GM21786 (cell line): Measurements from ENCODE around the gene CDKL4.
"Not testable (repeated sequence)": the region's sequence is repeated elsewhere in the genome, so short reads cannot be mapped to it uniquely, and the experiment has no call there.

ENCODE experiments used
- ATAC-seq: cut with Tn5 transposase; IDR thresholded peaks from one replicate; pipeline ENCODE4 v1.9.1; 2021; ENCODE audit not compliant: unreplicated experiment

Gene CDKL4

DNA sequence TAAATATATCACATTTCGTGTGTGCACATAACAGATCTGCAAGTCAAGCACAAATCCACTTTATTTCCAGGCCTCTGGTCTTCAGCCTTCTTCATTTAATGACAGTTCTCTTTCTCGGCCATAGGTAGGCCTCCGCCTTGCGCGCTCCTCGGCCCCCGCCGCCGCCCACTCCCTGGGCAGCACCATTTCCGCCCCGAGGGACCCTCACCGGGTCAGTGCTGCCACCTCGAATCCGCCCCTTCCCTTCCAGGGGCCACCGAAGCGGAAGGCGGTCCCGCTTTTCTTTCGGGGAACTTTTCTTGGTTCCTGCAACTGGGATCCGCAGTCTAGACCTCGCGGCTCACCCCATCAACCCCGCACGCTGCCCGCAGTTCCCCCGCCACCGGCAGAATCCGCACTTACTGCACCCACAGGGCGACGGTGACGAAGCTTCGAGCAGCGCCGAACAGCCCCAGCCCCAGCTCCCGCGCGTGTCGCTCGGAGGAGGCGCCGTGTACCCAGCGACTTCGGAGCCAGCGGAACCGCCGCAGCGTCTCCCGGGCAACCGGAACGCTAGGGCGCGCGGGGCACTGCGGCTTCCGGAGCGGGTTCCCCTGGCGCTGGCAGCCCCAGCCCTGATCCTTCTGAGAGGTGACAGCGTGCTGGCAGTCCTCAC is at the start of gene CDKL4:
CDKL4 (minus strand) TSS at position 502 of the 655 bp plus-strand sequence.
- no peak for ATAC-seq

DNA sequence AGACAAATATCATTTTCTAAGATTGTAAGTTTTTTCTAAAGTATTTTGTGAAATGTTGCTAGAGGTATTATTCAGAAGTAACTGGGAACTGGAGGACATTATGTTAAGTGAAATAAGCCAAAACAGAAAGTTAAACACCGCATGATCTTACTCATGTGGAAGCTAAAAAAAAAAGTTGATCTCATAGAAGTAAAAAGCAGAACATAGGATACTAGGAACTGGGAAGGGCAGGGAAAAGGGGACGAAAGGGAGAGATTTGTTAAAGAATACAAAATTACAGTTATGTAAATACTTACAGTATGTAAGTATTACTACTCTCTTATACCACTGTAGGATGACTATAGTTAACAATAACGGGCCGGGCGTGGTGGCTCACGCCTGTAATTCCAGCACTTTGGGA is 46.7 kb upstream of the CDKL4 start:
- ATAC-seq: no peak

DNA sequence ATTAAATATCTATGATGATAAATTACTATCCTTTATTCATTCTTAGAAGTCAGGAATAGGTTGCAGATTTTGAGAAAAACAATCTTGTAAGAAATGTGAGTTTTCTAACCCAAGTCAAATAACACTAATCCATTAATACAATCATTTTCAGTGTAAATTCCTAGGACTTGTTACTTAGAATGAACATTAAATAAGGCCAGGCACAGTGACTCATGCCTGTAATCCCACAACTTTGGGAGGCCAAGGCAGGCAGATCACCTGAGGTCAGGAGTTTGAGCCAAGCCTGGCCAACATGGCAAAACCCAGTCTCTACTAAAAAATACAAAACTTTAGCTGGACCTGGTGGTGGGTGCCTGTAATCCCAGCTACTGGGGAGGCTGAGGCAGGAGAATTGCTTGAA is 45.8 kb upstream of the CDKL4 start:
- no peak for ATAC-seq

DNA sequence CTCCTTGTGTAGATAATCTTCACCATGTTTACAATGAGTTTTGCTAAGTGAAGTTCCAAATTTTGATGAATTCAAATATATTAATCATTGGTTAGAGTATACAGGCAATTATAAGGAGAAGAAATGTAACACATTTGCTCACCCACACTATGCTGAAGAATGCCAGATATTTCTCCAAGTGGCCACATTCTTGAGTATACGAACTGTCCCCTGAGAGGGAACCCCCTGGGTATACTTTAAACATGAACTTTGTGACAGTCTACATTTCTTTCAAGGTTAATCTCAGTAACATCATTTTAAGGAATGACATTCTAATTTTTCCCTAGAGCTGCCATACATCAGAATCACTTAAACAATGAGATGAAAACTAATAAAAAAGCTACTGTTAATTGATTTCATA is 39.8 kb upstream of the CDKL4 start:
- ATAC-seq: no peak

DNA sequence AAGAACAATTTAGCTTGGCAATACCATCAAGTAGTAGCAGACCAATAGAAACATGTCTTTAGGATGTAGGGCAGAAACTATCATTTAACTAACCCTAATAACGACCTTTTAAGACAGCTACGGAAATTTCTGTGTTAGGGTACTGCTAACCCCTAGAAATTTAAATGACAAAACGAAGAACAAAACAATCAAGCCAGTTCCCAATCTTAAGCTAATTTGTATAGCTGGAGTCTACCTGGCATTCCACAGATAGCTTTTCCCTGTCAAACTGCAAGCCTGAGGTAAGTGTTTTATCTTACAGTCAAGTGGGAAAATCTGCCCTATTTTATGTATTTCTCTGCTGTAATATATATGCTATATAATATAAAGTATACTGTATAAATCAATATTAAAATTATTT is 37.6 kb upstream of the CDKL4 start:
- ATAC-seq: no peak

DNA sequence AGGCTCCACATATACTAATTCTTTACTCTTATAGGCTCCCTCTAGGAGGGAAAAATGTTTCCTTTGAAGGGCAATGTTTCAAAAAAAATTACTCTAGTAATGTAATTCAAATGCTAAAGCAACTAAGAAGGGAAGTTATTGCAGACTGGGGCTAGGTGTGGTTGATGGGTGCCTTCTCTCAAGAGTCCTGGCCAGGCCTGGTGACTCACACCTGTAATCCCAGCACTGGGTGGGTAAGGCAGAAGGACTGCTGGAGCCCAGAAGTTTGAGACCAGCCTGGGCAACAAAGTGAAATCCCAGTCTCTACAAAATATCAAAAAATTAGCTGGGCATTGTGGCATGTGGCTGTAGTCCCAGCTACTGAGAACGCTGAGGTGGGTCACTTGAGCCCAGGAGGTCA is 31.2 kb upstream of the CDKL4 start:
- no peak for ATAC-seq

DNA sequence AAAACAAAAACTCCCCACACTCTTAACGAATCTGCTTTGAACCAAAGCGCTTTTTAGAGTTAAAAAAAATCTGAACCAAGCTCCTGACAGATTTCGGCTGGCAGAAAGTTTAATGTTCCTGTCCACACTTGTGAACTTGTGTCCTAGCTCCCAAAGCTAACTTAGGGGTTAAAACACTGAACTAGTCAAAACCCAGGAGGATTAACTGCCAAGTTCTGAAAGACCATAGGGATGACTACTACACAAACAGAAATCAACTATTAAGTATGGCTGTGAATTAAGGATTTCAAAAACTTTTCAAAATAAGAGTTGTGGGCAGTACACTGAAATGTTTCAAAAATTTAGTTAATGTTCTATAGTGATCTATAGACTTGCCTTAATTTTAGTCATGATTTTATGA is 26.2 kb upstream of the CDKL4 start:
- no peak for ATAC-seq

DNA sequence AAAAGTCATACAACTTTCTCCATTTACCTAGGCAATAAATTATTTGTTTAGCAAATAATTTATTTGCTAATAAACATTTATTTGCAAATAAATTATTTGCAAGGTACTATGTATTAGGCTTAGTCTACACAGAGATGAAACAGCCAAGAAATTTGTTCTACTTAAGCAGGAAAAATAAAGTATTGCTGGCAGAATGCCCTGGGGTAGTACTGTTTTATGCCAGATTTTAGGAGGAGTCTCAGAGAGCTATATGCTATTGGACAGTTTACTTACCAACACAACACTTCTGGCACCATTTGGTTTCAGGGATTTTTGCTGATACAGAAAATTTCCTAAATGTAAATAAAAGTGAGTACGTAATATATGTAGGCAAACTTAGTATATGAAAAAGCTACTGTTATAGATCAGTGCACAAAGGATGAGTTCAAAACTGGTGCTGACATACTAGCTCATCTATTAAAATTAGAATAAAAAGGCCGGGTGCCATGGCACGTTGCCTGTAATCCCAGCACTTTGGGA is 23.2 kb upstream of the CDKL4 start:
- ATAC-seq: no peak

DNA sequence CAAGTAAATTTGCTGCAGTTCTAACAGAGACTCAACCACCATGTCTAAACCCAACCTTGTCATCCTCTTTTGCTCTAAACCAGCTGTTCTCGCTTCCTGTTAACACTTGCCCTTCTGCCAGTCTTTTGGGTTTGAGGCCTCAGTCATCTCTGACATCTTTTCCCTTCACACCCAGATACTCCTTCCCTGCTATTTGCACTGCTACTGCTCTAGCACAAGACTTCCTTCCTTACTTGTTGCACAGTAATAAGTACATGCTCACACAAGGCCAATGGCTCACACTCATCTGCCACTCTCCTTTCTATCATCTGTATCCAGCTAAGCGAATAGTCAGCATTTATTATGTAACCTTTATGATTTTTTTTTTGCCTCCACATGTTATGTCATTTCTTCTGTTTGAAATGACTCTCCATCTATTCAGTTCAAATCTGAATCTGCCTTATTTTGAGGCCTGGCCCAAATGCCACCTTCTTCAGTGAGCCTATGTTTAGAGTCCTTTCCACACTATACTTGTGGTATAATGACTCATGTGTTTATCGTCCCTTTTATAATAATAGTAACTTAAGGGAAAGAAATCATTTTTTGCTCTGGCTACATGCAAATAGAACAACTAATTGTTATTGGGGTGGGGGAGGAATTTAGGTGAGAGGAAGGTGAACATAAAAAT is 22.5 kb upstream of the CDKL4 start:
- peak; percentile 72 for ATAC-seq

DNA sequence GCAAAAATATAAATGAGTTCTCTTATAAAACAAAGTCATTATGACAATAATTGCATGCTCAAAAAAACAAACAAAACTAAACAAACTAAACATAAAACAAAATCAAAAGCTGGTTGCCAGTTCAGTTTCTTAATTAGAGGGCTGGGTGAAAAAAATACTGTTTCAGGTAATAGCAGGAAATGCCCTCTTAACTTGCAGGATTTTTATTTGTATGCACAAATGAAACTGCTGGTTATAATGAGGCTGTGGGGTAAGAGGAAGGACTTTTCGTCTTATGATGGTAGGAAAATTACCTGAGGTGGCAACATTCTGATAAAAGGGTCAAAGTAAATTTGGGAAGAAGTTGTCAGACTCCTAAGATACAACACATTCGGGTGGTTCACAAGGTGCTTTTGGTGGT is 21.5 kb upstream of the CDKL4 start:
- ATAC-seq: no peak

DNA sequence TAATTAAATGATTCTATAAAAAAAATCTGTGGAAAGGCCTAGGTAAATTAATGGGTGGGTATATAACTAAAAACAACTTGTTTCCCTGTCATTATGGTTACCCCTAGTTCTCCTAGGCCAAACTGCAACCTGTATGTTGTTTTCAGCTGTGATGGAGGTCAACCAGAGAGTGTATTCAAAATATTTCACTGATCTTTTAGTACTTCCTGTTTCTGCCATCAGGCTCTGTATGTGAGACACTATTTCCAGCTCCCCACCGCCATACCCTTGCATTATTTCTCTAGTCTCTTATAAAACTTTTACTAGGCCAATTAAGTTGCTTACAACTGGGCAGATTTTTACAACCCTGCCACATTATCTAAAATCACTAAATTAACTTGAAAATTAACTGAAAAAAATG is 21.0 kb upstream of the CDKL4 start:
- ATAC-seq: peak; percentile 60

DNA sequence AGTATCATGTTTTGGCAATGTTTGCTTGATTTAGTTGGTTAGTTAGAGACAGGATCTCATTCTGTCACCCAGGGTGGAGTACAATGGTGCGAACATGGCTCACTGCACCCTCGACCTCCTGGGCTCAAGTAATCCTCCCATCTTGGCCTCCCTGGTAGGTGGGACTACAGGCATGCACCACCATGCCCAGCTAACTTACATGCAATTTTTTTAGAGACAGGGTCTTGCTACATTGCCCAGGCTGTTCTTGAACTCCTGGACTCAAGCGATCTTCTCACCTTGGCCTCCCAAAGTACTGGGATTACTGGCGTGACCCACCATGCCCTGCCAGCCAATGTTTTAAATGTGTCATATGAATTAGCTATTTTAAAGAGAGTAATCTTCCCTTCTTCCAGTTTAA is 16.3 kb upstream of the CDKL4 start:
- ATAC-seq: no peak

DNA sequence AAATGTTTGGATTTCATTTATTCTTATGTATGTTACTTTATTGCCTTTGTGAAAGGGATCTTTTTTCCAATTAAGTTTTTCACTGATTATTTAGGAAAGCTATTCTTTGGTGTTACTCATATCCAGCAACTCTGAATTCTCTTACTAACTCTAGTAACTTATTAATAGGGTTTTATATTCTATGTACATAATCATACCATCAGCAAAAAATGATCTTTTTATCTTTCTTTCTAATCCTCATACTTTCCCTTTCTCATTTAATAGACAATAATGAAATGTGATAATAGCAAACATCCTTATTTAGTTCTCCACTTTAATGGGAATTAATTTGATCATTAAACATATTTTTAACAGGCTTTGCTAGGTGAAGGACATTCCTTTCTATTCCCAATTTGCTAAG is 12.3 kb upstream of the CDKL4 start:
- ATAC-seq: no peak

DNA sequence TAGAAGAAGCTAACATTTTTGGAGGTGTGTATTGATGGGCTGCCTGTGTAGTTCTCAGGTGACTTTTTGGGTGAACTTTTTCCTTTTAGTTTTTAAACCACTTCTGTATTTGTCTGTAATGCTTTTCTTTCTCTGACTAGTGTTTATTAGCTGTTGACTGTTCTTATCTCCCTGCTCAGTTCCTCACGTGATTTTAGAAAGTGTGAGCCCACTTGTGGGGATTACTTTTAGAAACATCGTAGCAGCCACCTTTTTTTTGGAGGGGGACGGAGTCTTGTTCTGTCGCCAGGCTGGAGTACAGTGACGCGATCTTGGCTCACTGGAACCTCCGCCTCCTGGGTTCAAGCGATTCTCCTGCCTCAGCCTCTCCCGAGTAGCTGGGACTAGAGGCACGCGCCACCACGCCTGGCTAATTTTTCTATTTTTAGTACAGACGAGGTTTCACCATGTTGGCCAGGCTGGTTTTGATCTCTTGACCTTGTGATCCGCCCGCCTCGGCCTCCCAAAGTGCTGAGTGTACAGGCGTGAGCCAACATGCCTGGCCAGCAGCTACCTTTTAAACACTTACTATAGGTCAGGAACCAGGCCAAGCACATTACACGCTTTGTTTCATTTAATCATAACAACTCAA is 9.2 kb upstream of the CDKL4 start:
- ATAC-seq: no peak

DNA sequence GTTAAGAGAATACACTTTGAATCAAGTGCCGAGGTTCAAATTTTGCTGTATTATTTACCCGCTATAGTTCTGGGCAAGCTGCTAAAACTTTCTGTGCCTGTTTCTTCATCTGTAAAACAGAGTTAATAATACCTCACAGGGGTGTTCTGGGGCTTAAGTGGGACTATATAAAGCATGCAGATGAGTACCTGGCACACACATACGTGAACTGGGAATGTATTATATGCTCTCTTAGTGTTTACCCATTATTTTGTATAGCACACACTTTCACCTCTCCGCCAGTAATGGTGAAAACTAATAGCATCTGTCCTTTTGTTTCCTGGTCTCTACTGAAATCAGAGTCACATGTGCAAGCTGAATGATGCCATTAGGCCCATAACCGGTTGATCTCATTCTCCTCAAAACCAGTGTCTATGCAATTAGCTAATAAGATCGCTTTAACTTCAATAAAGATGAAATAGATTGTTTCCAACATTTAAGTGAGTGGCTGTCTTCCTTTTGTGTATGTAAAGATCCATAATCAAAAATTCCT is 3.8 kb upstream of the CDKL4 start:
- no peak for ATAC-seq

DNA sequence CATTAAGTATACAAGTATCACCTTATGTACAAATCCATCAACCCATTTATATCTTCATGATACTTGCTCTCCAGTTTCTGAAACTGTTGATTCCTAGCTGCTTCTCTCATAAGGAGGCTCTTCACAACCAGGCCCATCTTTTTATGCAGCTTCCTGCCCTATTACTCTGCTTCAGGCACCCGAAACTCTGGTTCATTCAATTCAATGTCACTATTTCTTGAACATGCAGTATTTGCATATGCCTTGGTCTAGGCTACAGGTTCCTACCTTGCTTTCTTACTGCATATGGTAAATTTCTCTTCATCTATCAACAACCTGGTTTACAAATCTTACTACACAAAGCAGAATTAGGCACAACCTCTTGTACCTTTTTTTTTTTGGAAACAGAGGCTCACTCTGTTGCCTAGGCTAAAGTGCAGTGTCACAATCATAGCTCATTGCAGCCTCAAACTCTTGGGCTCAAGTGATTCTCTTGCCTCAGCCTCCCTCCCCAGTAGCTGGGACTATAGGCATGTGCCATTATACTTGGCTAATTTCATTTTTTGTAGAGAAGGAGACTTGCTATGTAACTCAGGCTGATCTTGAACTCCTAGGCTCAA is 2.7 kb upstream of the CDKL4 start:
- ATAC-seq: no peak

DNA sequence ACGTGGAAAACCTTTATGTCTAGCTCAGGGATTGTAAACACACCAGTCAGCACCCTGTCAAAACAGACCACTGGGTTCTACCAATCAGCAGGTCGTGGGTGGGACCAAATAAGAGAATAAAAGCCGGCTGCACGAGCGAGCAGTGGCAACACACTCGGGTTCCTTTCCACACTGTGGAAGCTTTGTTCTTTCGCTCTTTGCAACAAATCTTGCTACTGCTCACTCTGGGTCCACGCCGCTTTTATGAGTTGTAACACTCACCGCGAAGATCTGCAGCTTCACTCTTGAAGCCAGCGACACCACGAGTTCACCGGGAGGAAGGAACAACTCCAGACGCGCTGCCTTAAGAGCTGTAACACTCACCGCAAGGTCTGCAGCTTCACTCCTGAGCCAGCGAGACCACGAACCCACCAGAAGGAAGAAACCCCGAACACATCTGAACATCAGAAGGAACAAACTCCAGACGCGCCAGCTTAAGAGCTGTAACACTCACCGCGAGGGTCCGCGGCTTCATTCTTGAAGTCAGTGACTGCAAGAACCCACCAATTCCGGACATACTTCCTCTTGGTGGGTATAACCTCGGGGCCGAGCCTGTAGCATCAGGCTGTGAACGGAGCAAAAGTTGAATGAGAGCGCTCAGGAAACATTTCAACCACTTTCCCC is 1.3 kb upstream of the CDKL4 start:
- ATAC-seq: not testable (repeated sequence)

DNA sequence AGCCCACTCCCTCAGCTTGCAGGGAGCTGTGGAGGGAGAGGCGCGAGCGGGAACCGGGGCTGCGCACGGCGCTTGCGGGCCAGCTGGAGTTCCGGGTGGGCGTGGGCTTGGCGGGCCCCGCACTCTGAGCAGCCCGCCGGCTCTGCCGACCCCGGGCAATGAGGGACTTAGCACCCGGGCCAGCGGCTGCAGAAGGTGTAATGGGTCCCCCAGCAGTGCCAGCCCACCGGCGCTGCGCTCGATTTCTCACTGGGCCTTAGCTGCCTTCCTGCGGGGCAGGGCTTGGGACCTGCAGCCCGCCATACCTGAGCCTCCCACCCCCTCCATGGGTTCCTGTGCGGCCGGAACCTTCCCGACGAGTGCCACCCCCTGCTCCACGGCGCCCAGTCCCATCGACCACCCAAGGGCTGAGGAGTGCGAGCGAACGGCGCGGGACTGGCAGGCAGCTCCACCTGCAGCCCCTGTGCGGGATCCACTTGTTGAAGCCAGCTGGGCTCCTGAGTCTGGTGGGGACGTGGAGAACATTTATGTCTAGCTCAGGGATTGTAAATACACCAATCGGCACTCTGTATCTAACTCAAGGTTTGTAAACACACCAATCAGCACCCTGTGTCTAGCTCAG is 582 bp upstream of the CDKL4 start:
- not testable (repeated sequence) for ATAC-seq

DNA sequence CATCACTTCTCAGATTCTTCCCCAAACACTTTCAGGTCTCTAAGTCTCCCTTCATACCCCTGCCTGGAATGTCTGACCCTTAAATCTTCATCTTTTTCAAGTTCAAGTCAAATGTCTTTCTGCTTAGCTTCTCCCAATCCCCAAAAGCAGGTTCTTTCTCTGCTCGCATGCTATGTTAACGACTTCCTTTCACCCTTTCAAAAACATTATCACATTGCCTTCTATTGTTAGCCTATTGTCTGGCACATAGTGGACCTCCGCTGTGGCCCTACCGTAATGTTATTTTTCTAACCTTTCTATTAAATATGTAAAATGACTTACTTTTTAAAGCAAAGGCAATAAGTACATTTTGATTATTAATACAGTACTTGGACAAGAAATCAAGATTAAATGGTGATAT is 2.2 kb downstream of the CDKL4 start:
- ATAC-seq: no peak

DNA sequence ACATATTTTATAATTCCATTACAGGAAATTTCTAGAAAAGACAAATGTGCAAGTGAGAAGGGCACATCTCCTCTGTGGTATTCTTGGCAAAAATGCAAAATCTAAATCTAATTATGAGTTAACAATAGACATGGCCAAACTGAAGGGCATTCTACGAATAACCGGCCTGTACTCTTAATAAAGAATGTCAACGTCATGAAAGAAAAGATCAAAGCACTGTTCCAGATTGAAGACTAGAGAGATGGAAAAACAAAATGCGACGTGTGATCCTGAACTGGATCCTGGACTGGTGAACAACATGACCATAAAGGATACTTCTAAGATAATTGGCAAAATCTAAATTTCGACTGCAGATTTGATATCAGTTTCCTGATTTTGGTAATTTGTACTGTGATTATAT is 3.0 kb downstream of the CDKL4 start:
- ATAC-seq: no peak

DNA sequence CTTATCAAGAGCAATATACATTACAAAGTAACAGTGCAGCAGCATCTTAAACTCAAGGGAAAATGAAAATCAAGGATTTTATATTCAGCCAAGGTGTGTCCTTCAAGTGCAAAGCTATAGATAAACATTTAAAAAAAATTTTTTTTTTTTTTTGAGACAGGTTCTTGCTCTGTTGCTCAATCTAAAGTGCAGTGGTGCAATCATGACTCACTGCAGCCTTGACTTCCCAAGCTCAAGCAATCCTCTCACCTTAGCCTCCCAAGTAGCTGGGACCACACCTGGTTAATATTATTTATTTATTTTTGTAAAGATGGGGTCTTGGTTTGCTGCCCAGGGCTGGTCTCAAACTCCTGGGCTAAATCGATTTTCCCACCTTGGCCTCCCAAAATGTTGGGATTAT is 9.0 kb downstream of the CDKL4 start:
- ATAC-seq: no peak
